Fibroblast of gingiva (primary cell): ENCODE data around the gene ELK1.

ENCODE experiments used
- DNase-seq: peaks from one replicate; pipeline ENCODE4 v3.0.0-alpha.2; 2011; ENCODE audit warnings: low read depth

The ELK1 gene

GRCh38 chrX:47644557-47645091 is 5.7 kb downstream of the ELK1 start:
- DNase-seq = peak; percentile 7

DNA sequence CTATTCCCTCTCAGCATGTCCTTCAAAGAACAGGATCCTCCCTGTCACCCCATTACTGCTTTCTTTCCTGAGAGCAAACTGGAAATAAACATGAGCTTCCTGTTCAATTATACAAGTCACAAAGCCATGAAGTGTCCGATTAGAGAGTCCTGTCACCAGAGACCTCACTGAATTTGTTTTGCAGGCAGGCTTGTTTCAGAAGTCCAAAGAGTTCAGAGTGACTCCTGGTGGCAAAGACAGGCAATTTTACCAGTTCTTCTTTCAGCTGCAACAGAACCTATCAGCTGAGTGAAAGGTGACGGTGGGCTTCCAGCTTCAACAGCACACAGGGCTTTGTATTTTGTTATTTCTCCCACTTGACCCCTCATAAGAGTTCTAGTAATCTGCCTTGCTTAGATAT is 6.4 kb downstream of the ELK1 start:
- peak; percentile 26 for DNase-seq

- DNase-seq = no peak
These were observed 11.5 kb downstream of the ELK1 start for GRCh38 chrX:47638816-47639215.

DNA sequence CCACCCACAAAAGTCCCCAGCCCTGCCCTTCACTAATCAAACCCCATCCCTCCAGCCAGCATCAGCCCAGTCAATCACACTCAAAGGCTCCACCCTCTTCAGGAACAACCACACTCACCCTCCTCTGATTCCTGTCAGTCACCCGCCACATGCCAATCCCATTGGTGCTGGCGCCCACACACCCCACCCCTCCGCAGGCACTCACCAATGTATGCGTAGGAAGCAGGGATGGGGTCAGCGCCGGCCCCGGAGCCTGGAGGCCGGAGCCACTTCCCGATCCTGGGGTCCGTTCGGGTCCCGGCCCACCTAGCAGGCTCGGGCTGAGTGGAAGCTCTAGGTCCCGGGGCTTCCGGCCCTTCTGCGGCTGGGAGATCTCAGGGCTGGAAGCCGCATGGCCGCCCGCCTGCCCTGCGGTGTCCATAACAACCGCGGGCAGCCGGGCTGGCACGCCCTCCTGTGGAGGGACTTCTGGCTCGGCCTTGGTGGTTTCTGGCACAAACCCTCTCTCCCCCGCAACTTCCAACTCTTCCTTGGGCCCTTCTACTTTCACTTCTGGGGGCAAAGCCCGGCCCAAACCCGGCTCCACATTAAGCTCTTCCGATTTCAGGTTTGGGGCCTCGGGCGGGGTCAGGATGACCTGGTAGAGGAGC is 12.7 kb downstream of the ELK1 start:
- no peak for DNase-seq

GRCh38 chrX:47634871-47635575 is 15.3 kb downstream of the ELK1 start:
- no peak for DNase-seq

GRCh38 chrX:47633689-47634590 is 16.4 kb downstream of the ELK1 start:
- DNase-seq = no peak

GRCh38 chrX:47632666-47633065 is 17.7 kb downstream of the ELK1 start:
- no peak for DNase-seq

- no peak for DNase-seq
These were observed 18.7 kb downstream of the ELK1 start for GRCh38 chrX:47631676-47632075.

DNA sequence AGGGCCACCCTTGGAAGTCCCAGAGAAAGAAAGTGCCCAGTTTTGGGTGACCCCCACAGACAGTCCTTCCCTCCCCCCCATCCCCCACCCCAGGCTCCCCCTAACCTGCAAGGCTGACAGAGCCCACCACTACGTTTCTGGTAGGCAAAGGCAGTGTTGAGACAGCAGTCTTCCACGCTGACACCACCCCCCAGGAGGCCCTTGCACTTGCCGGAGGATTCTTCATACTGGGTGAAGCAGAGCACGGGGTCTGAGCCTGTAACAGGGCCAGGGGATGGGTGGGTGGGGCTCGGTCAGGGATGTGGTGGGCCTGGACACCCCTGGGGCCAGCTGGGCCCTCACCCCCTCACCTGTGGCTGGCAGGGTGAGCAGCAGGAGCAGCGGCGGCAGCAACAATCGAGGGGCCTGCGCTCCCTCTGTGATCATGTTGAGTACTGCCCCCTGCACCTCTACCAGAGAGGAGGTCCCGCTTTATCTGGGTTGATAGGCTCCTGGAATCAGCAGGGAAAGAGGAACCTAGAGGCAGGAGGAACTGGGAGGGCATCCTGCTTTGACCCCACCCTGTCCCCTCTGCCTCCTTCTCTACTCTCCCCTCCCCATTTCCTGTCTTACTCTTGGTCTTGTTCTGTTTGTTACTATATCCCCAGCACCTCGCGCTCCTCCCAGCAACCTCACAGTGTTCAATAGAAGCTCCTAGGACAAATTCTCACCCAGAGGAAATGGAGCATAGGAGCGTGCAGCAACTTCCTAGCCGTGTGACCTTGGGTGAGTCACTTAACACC is 20.8 kb downstream of the ELK1 start, which contains the start of gene CFP:
TSS of gene CFP (minus strand) at position 512 of the 782 bp plus-strand sequence. CDS start at position 426, 86 bp downstream.
- DNase-seq = no peak

DNA sequence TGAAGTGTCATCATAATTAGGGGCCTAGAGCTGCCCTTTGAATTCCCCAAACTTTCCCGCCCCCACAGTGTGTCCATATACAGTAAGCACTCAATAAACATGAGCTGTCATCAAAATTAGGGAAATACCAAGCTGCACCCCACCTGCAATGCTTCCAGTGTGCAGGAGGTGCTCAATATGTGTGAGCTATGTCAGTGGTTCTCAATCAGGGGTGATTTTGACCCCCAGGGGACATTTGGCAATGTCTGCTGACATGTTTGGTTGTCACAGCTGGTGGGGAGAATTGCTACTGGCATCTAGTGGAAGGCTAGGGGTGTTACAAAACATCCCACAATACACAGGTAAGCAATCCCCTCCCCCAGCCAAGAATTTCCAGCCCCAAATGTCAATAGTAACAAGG is 21.4 kb downstream of the ELK1 start:
- DNase-seq = no peak

GRCh38 chrX:47625365-47625764 is 25.0 kb downstream of the ELK1 start:
- DNase-seq = no peak

GRCh38 chrX:47623540-47624027 is 26.8 kb downstream of the ELK1 start:
- peak; percentile 69 for DNase-seq

GRCh38 chrX:47621851-47622250 is 28.5 kb downstream of the ELK1 start:
- no peak for DNase-seq

GRCh38 chrX:47620303-47620685 is 30.1 kb downstream of the ELK1 start:
- DNase-seq = no peak

DNA sequence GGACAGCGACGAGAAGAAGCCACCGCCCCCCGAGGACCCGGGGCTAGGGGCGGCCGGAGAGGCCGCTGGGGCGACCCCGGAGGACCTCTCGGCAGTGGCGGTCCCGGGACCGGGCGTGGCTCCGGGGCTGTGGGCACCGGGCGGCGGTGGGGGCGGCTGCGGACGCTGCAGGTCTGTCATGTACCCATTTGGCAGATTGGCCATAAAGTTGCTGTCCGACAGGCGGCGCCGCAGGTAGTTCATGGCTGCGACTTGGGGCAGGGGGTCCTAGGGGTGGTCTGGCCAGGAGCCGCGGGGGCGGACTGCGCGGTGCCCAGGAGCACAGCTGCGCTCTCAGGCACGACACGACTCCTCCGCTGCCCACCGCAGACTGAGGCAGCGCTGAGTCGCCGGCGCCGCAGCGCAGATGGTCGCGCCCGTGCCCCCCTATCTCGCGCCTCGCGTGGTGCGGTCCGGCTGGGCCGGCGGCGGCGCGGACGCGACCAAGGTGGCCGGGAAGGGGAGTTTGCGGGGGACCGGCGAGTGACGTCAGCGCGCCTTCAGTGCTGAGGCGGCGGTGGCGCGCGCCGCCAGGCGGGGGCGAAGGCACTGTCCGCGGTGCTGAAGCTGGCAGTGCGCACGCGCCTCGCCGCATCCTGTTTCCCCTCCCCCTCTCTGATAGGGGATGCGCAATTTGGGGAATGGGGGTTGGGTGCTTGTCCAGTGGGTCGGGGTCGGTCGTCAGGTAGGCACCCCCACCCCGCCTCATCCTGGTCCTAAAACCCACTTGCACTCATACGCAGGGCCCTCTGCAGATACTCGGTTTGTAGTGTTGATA is 30.7 kb downstream of the ELK1 start, which contains the start of gene SYN1:
TSS of gene SYN1 (minus strand) at position 372 of the 817 bp plus-strand sequence. CDS start at position 243, 129 bp downstream.
- DNase-seq = peak; percentile 69

DNA sequence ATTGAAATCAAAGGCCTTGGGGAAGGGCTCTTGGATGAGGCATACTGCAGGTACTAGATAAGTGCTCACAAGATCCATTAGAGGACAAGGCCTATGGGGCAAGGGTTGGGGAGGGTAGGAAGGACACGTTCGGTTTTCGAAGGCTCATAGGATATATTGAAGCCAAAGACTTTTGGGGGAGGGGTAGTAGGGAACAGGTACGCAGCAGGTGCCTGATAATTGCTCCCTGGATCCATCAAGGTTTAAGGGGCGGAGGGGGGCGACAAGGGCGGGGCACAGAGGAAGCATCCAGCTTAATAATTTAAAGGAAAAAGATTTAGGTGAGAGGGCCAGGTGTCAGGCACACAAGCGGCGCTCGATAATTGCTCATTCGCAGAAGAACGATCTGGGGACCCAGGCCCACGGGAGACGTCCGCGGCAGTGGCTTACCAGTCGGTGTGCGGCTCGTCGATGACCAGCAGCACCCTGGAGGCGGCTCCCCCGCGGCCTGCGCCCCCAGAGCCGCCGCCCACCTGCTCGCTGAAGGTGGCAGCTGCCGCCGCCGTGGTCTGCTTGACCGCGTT is 31.4 kb downstream of the ELK1 start:
- no peak for DNase-seq

DNA sequence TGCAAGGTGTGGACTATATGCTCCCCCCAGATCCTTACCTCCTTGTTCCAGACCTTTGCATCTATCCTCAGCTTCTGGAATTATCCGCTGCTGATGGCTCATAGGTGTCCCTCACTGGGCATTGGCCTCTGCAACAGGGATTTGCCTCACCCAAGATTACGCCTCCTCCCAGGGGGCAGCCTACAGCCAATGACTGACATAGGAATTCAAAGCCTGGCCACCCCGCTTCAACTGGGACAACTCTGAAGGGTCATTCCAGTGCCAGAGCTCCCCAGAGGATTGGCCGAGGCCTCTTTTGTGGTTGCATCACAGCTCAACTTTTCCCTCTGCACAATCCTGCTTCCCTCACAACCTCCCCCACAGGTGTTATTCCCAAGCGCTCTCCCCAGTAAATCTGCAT is 35.7 kb downstream of the ELK1 start:
- no peak for DNase-seq

- DNase-seq = no peak
These were observed 37.3 kb downstream of the ELK1 start for GRCh38 chrX:47613082-47613481.

DNA sequence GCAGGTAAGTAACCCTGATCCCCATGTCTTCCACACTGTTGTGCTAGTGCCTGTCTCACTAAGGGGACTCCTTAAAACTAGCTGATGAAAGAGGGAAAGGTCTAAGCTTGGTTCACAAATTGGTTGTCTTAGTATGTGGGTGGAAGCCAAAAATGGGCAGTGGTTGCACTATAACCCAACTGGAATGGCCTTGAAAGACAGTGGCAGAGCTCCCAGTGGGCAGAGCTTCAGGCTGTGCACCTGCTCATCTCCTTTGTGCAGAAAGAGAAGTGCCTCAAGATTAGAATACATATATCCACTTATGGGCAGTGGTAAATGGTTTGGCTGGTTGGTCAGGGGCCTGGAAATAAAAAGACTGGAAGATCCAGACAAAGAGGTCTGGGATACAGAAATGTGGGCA is 37.9 kb downstream of the ELK1 start:
- no peak for DNase-seq

DNA sequence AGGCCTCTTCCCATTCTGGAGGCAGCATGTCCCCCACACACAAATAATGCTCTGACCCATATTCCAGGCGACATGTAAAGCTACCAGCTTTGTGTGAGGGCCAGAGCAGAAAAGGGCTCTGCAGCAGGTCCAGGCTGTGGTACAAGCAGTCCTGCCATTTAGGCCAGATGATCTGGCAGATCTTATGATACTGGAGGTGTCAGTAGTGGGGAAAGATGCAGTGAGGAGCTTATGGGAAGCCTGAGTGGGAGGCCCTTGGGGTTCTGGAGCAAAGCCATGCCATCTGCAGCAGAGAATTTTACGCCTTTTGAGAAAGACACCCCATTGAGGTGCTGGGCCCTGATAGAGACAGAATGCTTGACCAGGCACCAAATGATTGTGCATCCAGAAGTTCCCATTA is 38.4 kb downstream of the ELK1 start:
- no peak for DNase-seq
